Stimulated activated CD4-positive, alpha-beta T cell treated with anti-CD3 and anti-CD28 coated beads, Interleukin-1b, Interleukin-23, amount 100 ng/mL, for 1 hour (primary cell): ENCODE measurements around the gene LPP.

Source experiments
- DNase-seq, 2 donors: peaks; one replicate each; pipeline ENCODE4 v3.0.0-alpha.2; 2020; ENCODE audit warnings: low read depth in 2 of 2

Gene LPP

GRCh38 chr3:188518416-188518815 lies 364.5 kb downstream of the LPP start:
- DNase-seq = no peak

DNA sequence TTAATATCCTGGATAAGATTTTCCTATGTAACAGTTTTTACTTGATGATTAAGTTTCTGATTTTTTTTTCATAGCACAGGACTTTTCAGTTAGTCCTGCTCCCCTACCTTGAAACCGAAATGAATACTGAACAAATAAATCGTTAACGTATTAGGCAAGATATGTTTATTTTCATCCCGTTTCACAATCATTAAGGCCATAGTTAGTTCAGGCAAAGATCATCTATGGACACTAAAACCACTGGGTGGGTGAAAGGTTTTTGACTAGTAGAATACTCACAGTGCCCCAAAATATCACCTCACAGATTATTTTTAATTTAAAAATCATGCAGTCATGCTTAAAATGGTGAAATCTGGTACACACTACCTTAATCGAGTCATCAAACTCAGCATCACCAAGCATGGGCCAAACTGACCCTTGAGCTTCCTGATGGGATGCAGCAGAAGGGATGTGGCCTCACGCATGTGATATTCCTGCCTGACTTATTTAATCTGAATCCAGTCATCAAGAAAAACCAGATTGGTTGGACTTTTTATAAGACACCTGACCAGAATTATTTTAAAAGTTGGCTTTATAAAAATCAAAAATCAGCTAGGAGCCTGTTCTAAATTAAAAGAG lies 365.0 kb downstream of the LPP start:
- DNase-seq = no peak

GRCh38 chr3:188520466-188520865 lies 366.5 kb downstream of the LPP start:
- DNase-seq = no peak

- DNase-seq = no peak
Observed at GRCh38 chr3:188522115-188522514, 368.2 kb downstream of the LPP start.

- DNase-seq = no peak
Observed at GRCh38 chr3:188523291-188523690, 369.3 kb downstream of the LPP start.

- DNase-seq = no peak
Observed at GRCh38 chr3:188524052-188524451, 370.1 kb downstream of the LPP start.

- DNase-seq = no peak
Observed at GRCh38 chr3:188526057-188526456, 372.1 kb downstream of the LPP start.

DNA sequence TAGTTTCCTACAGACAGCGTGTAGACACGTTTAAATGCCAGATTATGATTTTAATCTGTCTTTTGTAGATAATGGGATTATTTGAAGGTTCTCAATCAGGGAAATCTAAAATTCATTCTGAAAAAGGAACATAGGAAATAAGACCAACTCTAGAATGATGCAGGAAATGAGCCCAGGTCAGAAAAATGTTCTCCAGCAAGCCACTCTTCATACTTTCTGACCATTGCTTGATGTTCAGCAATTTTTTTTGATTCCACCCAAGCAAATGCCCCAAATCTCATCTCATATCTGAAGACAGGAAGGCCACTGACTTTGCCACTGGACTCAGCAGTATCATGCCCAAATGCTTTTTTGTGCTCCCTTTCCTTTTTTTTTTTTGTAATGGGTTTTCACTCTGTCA lies 373.4 kb downstream of the LPP start:
- DNase-seq = no peak

DNA sequence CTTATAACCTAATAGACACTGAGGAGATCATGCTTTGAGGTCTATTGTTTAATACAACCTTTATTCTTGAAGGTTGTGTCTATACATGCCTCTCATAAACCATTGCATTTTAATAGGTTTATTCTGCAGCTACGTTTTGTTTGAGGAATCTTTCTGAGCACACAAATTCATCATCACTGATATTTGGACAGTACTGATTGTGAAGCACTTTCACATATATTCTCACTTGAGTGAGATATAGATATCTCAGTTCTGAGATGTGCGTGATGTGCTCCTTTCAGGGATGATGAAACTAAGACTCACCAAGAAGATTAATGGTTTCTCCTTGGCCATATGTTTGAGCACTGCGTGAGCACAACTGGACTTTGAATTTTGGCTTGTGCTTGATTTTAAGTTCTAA lies 374.4 kb downstream of the LPP start:
- DNase-seq = no peak

DNA sequence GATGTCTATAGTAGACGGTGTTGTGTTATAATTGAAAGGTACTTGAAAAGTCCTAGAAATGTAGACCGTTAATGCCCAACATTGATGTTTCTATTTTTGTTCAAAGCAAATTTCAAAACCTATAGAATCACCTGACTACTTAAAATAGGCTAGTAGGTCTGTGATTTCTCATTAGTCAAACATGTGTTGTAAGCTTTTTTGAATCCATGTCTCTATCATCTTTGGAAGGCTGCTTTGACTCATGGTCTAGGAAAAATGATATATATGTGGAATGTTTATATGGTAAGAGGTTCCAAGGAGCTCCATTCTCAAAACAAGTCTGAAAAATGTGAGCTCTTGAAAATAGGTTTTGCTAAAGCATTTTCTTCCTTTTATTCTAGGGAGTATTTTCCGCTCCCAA lies 375.3 kb downstream of the LPP start:
- no peak for DNase-seq

GRCh38 chr3:188530226-188530625 lies 376.3 kb downstream of the LPP start:
- no peak for DNase-seq

DNA sequence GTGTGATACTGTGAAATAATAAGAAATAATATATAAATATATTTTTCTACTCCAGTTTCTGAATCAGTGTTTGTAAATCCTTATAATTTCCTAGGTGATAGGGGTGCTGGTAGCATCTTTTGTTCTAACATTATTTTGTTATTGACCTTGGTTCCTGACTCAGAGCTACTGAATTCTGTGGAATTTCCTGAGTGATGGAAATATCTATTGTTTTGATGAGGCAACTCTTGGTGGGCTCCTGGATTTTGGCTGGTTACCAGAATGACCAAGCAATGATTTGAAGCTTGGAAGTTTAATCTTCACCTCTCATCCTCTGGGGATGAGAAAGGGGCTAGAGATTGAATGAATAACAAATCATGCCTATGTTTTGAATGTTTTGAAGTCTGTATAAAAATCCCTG lies 377.3 kb downstream of the LPP start:
- no peak for DNase-seq

DNA sequence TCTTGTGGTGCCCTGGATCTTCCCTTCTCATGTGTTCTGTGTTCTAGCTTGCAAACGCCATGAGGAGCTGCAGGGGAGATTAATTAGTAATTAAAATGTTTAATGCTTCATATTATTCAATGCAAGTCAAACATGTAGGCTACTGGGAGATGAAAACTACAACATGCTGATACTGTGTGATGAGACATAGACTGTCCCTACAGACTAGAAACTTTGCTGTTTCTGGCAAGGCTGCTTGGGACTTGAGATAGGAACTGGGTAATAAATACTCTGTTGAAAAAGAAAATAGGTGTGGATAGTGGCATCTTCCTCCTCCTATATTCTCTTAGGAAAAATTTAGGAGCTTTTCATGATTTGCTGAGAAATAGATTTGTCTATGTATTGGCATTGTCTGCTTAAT lies 379.2 kb downstream of the LPP start:
- DNase-seq = no peak

GRCh38 chr3:188533612-188534357 lies 379.8 kb downstream of the LPP start:
- DNase-seq = no peak

- DNase-seq = no peak
Observed at GRCh38 chr3:188534633-188535032, 380.7 kb downstream of the LPP start.

DNA sequence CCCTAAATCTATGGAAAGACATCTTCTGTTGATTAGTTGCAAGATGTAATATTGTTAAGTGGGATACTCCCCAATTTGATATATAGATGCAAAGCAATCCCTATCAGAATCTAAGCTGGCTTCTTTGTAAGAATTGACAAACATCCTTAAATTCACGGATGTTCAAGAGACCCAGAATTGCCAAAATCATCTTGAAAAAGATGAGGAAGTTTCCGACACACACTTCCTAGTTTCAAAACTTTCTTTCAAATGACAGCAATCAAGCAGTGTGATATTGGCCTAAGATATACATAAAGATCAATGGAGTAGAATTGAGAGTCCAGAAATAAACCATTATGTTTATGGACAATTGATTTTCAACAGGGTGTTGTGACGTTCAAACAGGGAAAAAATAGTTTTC lies 383.6 kb downstream of the LPP start:
- no peak for DNase-seq

GRCh38 chr3:188539037-188539436 lies 385.1 kb downstream of the LPP start:
- DNase-seq = no peak

DNA sequence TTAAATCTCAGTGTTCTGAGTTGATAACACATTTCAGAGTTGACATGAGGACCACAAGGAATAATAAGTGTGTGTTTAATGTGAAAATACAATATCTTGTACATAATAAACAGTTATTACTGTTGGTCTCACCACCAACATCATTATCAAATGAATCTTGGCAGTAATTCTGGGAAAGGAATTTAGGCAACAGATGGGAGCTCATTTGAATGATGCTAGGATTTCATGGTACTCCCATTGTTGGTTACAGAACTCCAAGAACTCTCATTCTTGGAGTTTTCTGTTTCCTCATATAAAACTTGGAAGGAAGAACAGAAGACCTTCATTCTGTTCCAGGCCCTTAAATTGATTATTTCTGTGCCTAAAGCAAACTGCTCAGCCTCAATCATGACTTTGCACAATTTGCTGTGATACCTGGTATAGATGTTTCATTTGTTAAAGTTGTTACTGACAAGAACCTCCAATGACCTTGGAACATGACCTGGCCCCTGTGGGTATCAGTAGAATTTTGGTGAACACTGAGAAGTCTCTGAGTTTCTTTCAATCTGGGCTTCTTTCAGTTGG lies 385.8 kb downstream of the LPP start:
- no peak for DNase-seq

DNA sequence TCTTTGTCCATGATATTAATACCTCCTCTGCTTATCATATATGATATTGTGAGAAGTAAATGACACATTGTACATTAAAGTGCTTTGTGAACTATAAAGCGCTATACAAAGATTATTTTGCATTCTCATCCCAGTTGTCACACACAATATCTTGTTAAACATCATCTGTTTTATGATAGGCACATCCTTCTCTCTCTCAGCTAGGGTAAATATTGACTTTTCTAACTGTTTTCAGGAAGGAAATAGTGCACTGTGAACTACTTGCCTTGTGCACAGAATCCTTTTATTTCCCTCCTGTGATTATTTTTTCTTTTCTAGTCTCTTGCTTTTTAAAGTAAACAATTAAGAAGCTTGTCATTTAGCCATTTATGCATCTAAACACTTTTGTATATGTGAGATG lies 388.2 kb downstream of the LPP start:
- no peak for DNase-seq

DNA sequence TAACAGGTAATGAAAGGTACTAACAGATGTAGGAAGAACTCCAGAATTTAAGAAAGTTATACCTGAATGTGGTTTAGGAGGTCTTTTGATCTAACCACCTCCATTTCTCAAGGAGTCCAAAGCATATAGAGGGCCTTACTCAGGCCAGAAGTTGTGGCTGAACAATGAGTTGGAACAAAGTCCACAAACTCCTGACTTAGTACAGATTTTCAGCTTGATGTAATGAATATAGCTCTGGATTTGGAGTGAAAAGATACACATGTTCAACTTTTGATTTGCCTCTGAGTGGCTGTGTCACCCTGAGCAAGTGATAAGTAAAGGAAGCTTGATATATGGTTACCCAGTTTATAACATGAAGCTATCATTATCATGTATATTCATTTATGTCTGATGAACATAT lies 390.1 kb downstream of the LPP start:
- no peak for DNase-seq

DNA sequence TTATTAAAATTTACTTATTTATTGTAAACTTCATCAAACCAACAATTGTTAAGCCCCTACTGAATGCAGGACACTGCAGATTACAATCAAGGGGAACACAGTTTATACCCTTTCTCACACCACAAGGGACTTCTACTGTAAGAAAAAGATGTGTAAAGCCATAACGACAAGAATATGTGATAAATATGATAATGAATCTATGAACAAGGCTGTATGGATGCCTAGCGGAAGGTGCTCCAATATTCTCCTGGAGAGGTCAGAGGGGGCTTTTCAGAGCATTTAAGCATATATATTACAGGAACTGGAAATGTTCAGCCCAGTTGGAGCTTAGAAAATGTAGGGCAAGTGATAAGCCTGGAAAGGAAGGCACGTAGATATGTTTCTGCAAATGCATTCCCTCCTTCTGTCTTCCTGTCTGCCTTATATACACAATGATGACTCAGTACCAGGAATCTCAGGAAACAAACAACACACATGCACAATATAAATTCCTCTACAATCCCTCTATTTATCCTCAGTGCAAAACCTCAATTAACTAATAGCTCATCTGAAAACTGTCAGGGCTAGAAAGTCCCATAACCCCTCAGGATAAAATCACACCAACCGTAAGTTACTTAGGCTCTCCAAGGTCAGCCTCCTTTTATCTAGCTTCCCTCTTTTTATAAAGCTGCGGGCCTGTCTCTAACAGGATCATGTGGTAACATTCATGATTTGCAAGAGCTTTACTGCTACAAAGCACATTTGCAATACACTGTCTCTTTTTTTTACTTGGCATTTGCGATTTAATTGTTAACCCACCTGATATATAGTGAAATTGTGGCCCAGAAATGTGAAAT lies 393.1 kb downstream of the LPP start:
- no peak for DNase-seq

- no peak for DNase-seq
Observed at GRCh38 chr3:188553569-188553968, 399.6 kb downstream of the LPP start.

- no peak for DNase-seq
Observed at GRCh38 chr3:188554404-188554803, 400.4 kb downstream of the LPP start.
